NB4 (cell line): ENCODE results near the gene SPRYD3.

ENCODE experiments used
- POLR2A ChIP-seq: IDR thresholded peaks from 2 replicates; pipeline ENCODE4 v1.6.1; 2011; ENCODE audit warnings: mild to moderate bottlenecking; ENCODE audit not compliant: insufficient read length; ENCODE audit errors: extremely low read depth
- TF ChIP-seq, protein P1 (sequence below): IDR thresholded peaks from one replicate; pipeline ENCODE4 v1.5.1; 2012; ENCODE audit warnings: low read depth, low read length

DNA sequence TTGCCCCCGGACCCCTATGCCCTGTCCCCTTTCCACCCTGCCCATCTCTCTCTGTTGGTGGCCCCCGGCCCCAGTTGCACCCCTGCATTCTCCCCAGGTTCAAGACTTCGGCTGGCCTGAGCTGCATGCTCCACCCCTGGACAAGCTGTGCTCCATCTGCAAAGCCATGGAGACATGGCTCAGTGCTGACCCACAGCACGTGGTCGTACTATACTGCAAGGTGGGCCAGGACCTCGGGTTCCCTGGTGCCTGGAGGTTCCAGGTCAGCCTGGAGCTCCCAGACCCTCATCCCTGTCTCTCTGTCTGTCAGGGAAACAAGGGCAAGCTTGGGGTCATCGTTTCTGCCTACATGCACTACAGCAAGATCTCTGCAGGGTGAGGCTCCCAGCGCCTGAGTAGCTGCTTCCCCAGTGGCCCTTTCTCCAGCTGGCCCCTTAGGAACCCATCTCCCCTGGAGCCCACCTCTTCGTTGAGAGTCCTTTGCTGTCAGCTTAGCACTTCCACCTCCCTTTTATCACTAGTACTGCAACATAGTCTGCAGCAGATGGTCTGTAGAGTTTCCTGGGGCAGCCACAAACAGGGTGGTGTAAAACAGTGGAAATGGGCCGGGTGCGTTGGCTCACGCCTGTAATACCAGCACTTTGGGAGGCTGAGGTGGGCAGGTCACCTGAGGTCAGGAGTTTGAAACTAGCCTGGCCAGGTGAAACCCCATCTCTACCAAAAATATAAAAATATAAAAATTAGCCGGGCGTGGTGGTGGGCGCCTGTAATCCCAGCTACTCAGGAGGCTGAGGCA is 23.5 kb downstream of the SPRYD3 start:
- TF ChIP-seq, protein P1, sequence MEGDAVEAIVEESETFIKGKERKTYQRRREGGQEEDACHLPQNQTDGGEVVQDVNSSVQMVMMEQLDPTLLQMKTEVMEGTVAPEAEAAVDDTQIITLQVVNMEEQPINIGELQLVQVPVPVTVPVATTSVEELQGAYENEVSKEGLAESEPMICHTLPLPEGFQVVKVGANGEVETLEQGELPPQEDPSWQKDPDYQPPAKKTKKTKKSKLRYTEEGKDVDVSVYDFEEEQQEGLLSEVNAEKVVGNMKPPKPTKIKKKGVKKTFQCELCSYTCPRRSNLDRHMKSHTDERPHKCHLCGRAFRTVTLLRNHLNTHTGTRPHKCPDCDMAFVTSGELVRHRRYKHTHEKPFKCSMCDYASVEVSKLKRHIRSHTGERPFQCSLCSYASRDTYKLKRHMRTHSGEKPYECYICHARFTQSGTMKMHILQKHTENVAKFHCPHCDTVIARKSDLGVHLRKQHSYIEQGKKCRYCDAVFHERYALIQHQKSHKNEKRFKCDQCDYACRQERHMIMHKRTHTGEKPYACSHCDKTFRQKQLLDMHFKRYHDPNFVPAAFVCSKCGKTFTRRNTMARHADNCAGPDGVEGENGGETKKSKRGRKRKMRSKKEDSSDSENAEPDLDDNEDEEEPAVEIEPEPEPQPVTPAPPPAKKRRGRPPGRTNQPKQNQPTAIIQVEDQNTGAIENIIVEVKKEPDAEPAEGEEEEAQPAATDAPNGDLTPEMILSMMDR = no peak
- TF ChIP-seq POLR2A = no peak
